ENCODE data around the gene HSP90AB1.

- TF ChIP-seq JUND (IDR thresholded peaks at IDR 0.05; ENCODE audit: low read length) (no peak), CEBPB (IDR thresholded peaks at IDR 0.05; ENCODE audit: low read depth, low read length) (no peak), CTCF (IDR thresholded peaks at IDR 0.05; ENCODE audit: control extremely low read depth in 1 of 3, insufficient read depth in 1 of 3, low read depth in 1 of 3, low read length in 3 of 3) (no peak), CTBP2 (IDR thresholded peaks at IDR 0.05; ENCODE audit: borderline replicate concordance, insufficient read depth, insufficient read length, low read length) (no peak)
These were observed 32.1 kb downstream of the HSP90AB1 start for GRCh38 chr6:44278774-44279697.
